K562 (cell line): ENCODE results near the gene PCDH12. TPM values are rescaled to one million over a fixed set of nuclear protein-coding genes. Genes with fewer than 3 reads are reported as not detected.

Experiments used
- ATAC-seq: fragments of 200-7000 bp; cut with Tn5 transposase; 3 replicates; pipeline ENCODE4 v1.9.1; 2020; ENCODE audit warnings: moderate library complexity
- BruUV-seq: library from RNA; stranded (reverse); fragments of 400-500 nt; replicated peaks from 2 replicates; lab custom pipeline; 2021; lab: Mats Ljungman, UMichigan
- CTCF ChIA-PET: fragments of 300-600 bp; formaldehyde crosslinking; extraction: SDS; loops from one replicate; lab custom pipeline; 2021; ENCODE audit warnings: low intra/inter-chr PET ratio; lab: Yijun Ruan, JAX
- POLR2A ChIA-PET: fragments of 300-600, 350-650 bp; sonication (Branson Sonifier 250); formaldehyde crosslinking; extraction: SDS; loops from one replicate; lab custom pipeline; 2021; ENCODE audit warnings: antibody characterized with exemption, inconsistent platforms; lab: Yijun Ruan, JAX
- DNase-seq, 4 experiments: peaks; one replicate each; pipeline versions ENCODE4 v3.0.0 to v3.0.0-alpha.2; 2011 to 2018; ENCODE audit warnings: low spot score in 3 of 4, mixed read lengths in 3 of 4; ENCODE audit errors: extremely low read depth in 1 of 4
- FAIRE-seq: peaks from 2 replicates; lab custom pipeline; 2011; peaks lifted over from hg19 to GRCh38; lab: Jason Lieb, UNC
- H2AFZ ChIP-seq: 2 replicates; pipeline ENCODE4 v1.6.0; 2011; ENCODE audit warnings: low read depth, low read length, control low read depth, inconsistent platforms
- H3K27ac ChIP-seq: fragments of 200-600 bp; 3 replicates; pipeline ENCODE4 v1.8.0; 2011; ENCODE audit warnings: low read depth, mild to moderate bottlenecking, control low read depth, inconsistent platforms, low read length, moderate library complexity, mixed read lengths; ENCODE audit errors: extremely low read depth
- H3K27me3 ChIP-seq, 2 experiments: fragments of 300-600 bp in 1 of 2; 2 replicates in 1 of 2; 3 replicates in 1 of 2; pipeline versions ENCODE4 v1.6.0 to v1.8.0; 2011; ENCODE audit warnings: inconsistent platforms in 2 of 2, low read length in 2 of 2, mild to moderate bottlenecking in 1 of 2, mixed read lengths in 1 of 2, moderate library complexity in 1 of 2; ENCODE audit not compliant: control insufficient read depth in 2 of 2, insufficient read depth in 2 of 2
- H3K36me3 ChIP-seq: fragments of 300-600 bp; 3 replicates; pipeline ENCODE4 v1.8.0; 2011; ENCODE audit warnings: mild to moderate bottlenecking, low read length, inconsistent platforms; ENCODE audit not compliant: control insufficient read depth, insufficient read depth
- H3K4me1 ChIP-seq, 2 experiments: fragments of 200-600 bp in 1 of 2; replicated peaks in 1 of 2; 2 replicates in 1 of 2; 3 replicates in 1 of 2; pipeline versions ENCODE4 v1.5.1 to v1.8.0; 2011; ENCODE audit warnings: inconsistent platforms in 2 of 2, low read length in 2 of 2, mild to moderate bottlenecking in 1 of 2, mixed read lengths in 1 of 2, moderate library complexity in 1 of 2; ENCODE audit not compliant: control insufficient read depth in 2 of 2, insufficient read depth in 2 of 2
- H3K4me2 ChIP-seq: 2 replicates; pipeline ENCODE4 v1.6.1; 2011; ENCODE audit warnings: low read length, control low read depth, inconsistent platforms, mixed read lengths; ENCODE audit not compliant: insufficient read depth
- H3K4me3 ChIP-seq: fragments of 200-600 bp; sonication (generic), shearing (Covaris generic); 2 replicates; pipeline ENCODE4 v1.5.1; 2016; ENCODE audit warnings: control low read depth, inconsistent platforms
- H3K79me2 ChIP-seq: fragments of 200-600 bp; 3 replicates; pipeline ENCODE4 v1.8.0; 2011; ENCODE audit warnings: low read length, inconsistent platforms; ENCODE audit not compliant: control insufficient read depth, insufficient read depth
- H3K9ac ChIP-seq, 2 experiments: 2 replicates each; pipeline versions ENCODE4 v1.6.0 to v1.6.1; 2011; ENCODE audit warnings: low read depth in 2 of 2, low read length in 2 of 2, control low read depth in 1 of 2, inconsistent platforms in 1 of 2, mild to moderate bottlenecking in 1 of 2, mixed read lengths in 1 of 2; ENCODE audit not compliant: insufficient read depth in 1 of 2
- H3K9me1 ChIP-seq: one replicate; pipeline ENCODE4 v1.6.0; 2011; ENCODE audit warnings: inconsistent platforms, mild to moderate bottlenecking, low read length, moderate library complexity; ENCODE audit not compliant: control insufficient read depth, insufficient read depth
- H3K9me3 ChIP-seq: replicated peaks from 2 replicates; pipeline ENCODE4 v1.5.1; 2011; ENCODE audit warnings: low read depth, low read length, inconsistent platforms; ENCODE audit not compliant: control insufficient read depth, insufficient read depth
- H4K20me1 ChIP-seq: replicated peaks from 2 replicates; pipeline ENCODE4 v1.6.1; 2011; ENCODE audit warnings: low read length, inconsistent platforms, mixed read lengths; ENCODE audit not compliant: control insufficient read depth, insufficient read depth
- CC2D1A ChIP-seq: fragments of 450-650 bp; IDR thresholded peaks from 2 replicates; pipeline ENCODE4 v1.6.1; 2017; ENCODE audit warnings: mild to moderate bottlenecking
- CCNT2 ChIP-seq: IDR thresholded peaks from 2 replicates; pipeline ENCODE4 v1.6.1; 2011; ENCODE audit warnings: borderline replicate concordance, low read depth, mild to moderate bottlenecking, moderate library complexity, mixed read lengths, low read length; ENCODE audit not compliant: insufficient read length; ENCODE audit errors: extremely low read depth
- FOXP4 ChIP-seq: sonication (generic); formaldehyde crosslinking; IDR thresholded peaks from 2 replicates; pipeline ENCODE4 v1.8.0; 2022; ENCODE audit warnings: mild to moderate bottlenecking, missing genetic modification reagents, borderline replicate concordance
- KLF1 ChIP-seq: fragments of 450-650 bp; IDR thresholded peaks from 2 replicates; pipeline ENCODE4 v1.6.1; 2016; ENCODE audit warnings: missing genetic modification characterization, missing compliant biosample characterization
- MYC ChIP-seq, 2 experiments: fragments of 250-450 bp in 1 of 2; sonication (Bioruptor Pico) in 1 of 2; IDR thresholded peaks; 2 replicates each; pipeline versions ENCODE4 v1.5.1 to v1.6.1; 2012 to 2021; ENCODE audit warnings: low read depth in 2 of 2, borderline replicate concordance in 1 of 2, improper control_type of control experiment in 1 of 2, low read length in 1 of 2, mild to moderate bottlenecking in 1 of 2, moderate library complexity in 1 of 2
- NONO ChIP-seq, 2 experiments: fragments of 200-400 bp in 1 of 2; fragments of 450-650 bp in 1 of 2; formaldehyde crosslinking in 1 of 2; IDR thresholded peaks; 2 replicates each; pipeline ENCODE4 v1.6.1; 2017; ENCODE audit warnings: low read depth in 2 of 2, mild to moderate bottlenecking in 2 of 2, moderate library complexity in 2 of 2, low read length in 1 of 2
- SOX6 ChIP-seq: fragments of 450-650 bp; IDR thresholded peaks from 2 replicates; pipeline ENCODE4 v1.6.1; 2014; ENCODE audit warnings: mild to moderate bottlenecking
- SRSF7 ChIP-seq: fragments of 200-400 bp; formaldehyde crosslinking; optimal IDR thresholded peaks from 2 replicates; pipeline ENCODE3; 2017; ENCODE audit warnings: mild to moderate bottlenecking, low read depth, low read length
- TAL1 ChIP-seq: fragments of 450-650 bp; IDR thresholded peaks from 2 replicates; pipeline ENCODE4 v1.6.1; 2016; ENCODE audit warnings: mild to moderate bottlenecking
- TARDBP ChIP-seq: fragments of 450-650 bp; IDR thresholded peaks from 2 replicates; pipeline ENCODE4 v1.6.1; 2016
- ZNF263 ChIP-seq: sonication (generic); formaldehyde crosslinking; IDR thresholded peaks from 2 replicates; pipeline ENCODE4 v1.8.0; 2022; ENCODE audit warnings: mild to moderate bottlenecking, missing genetic modification reagents, borderline replicate concordance
- ZNF445 ChIP-seq: fragments of 250-450 bp; sonication (Bioruptor Pico); IDR thresholded peaks from 2 replicates; pipeline ENCODE4 v1.4.0; 2020; ENCODE audit warnings: low read depth, mild to moderate bottlenecking, moderate library complexity
- WGBS: fragments of 100-300 bp; shearing (Covaris generic); methylation state at CpG from one replicate; pipeline ENCODE4 v1.1.6; 2016; ENCODE audit warnings: low coverage, mixed read lengths; ENCODE audit not compliant: insufficient coverage; ENCODE audit errors: missing lambda C conversion rate; 5-methylcytosine and 5-hydroxymethylcytosine counted together
- in situ Hi-C: fragments of 300-500 bp; cut with MboI; formaldehyde crosslinking; loops from 4 replicates; pipeline ENCODE4 v1.15.0; 2018; ENCODE audit warnings: inconsistent platforms, mixed read lengths
- intact Hi-C: fragments of 100-400 bp; cut with micrococcal nuclease; formaldehyde crosslinking; loops from 2 replicates; pipeline ENCODE4 v1.14.2; 2022
- polyA plus RNA-seq, 8 experiments: library from polyadenylated mRNA; depleted of rRNA in 4 of 8; stranded (reverse) in 5 of 8; unstranded in 3 of 8; fragments of >200 nt; fragmentation: Nextera tagmentation in 2 of 8; fragmentation: Illumina TruSeq in 1 of 8; extraction: Ambion mirVana in 2 of 8; extraction: Trizol in 1 of 8; gene quantifications; 2 replicates each; pipeline versions ENCODE4 v1.2.1 to v1.2.3, GENCODE V29; 2011 to 2014; ENCODE audit warnings: inconsistent platforms in 1 of 8, missing spikeins in 1 of 8
- total RNA-seq, 7 experiments: library from RNA; depleted of rRNA in 6 of 7; stranded (reverse); fragments of >200 nt in 6 of 7; fragmentation: Illumina TruSeq in 2 of 7; extraction: Trizol in 2 of 7; gene quantifications; 2 replicates each; pipeline versions ENCODE4 v1.2.1 to v1.2.3, GENCODE V29; 2011 to 2021; ENCODE audit warnings: low replicate concordance in 1 of 7
- TF ChIP-seq, protein P1 (sequence below): fragments of 450-650 bp; conservative IDR thresholded peaks from 2 replicates; pipeline ENCODE4 v1.6.1; 2016; ENCODE audit warnings: missing genetic modification characterization, low read depth, mild to moderate bottlenecking, missing compliant biosample characterization, moderate library complexity
- TF ChIP-seq, protein P2 (sequence below): fragments of 250-450 bp; sonication (Bioruptor Pico); IDR thresholded peaks from 2 replicates; pipeline ENCODE4 v1.8.0; 2022; ENCODE audit warnings: moderate library complexity, mild to moderate bottlenecking, inconsistent platforms

Gene PCDH12
- total and polyA plus RNA-seq, 9 of the 15 experiments (the other 6 are each of a cell fraction or from before 2014, with no cell fraction given), result 0.01 to 0.04 (median 0.01) TPM; not detected in 4

DNA sequence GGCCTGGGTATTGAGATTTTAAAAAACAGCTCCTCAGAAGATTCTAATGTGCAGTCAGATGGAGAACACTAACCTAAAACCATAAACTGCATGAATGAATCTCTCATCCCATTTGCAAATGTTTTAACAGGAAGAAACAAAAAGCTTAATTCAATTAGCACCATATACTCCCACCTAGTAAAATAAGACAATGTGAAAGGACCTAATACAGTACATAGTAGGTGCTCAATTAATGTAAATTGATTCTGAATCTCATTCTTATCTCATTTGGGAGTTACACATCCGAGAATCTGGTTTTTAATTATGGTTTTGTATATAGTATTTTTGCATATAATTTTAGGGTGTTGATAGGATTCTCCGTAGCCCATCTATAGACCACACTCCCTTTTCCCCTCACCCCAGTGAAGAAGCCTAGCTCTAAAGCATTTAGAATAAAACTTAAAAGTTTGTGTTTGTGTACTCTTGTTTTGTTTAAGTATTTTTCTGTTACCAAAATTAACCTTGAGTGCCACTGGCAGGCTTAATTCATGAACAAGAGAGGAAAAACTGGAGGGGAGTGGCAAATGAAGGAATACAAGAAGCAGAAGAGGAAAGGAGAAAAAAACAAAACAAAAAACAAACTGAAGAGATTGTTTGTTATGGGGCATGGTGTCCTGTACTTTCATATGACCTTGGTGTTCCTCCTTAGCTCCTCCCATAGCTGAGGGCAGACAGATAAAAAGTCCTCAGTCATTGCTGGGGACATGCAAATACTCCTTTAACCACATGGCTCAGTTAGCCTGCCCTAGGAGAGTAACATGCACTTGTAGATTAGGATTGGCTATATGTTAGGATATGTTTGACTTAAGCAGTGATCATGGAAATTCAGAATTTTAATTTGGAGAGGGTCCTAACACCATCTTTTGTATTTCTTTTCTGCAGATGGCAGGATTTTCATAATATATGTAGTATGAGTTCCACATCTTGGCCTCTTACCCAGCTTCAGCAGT, 12.1 kb upstream of the PCDH12 start:
- intact Hi-C loops (loop anchor here (2.0 to 10.0 kb wide), 4 partner anchors 43 to 305 kb away; partner anchors contain the start of gene GNPDA1), in situ Hi-C loops (no loop called here)
- no peaks in the 10 kb centered on the region for H3K9me3 ChIP-seq
- peak overlapping the region; percentile 94 for H3K27ac ChIP-seq
- ChIA-PET CTCF (interaction anchor here (0.5 to 0.7 kb wide), 2 partner anchors 43 to 277 kb away, joined by 3 to 4 read pairs; no protein-coding TSS in a partner anchor), POLR2A (interaction anchor here (0.6 to 2.4 kb wide), 22 partner anchors 9 to 536 kb away, joined by 3 to 15 read pairs (median 3); partner anchors contain the start of genes DELE1, GNPDA1 and PCDH12)
- peaks cover 41% of the 10 kb centered on the region for H3K36me3 ChIP-seq
- peak overlapping the region; percentile 72 for H3K4me3 ChIP-seq
- H3K9ac ChIP-seq, result peak overlapping the region; percentile 95 to 99
- DNase-seq, result peak; percentile 63 to 93 (median 78)
- H2AFZ ChIP-seq, result peak overlapping the region; percentile 57
- H3K4me1 ChIP-seq, result peaks cover 9 to 14% of the 10 kb centered on the region in 2 experiments; a peak in 3 of 5 replicates
- WGBS, result 0% methylated on average over 2 of the region's 2 CpGs
- BruUV-seq, result no TSS peak
- H3K9me1 ChIP-seq, result no peaks in the 10 kb centered on the region
- no peaks in the 10 kb centered on the region for H4K20me1 ChIP-seq
- FAIRE-seq, result peak; percentile 99
- ATAC-seq, result peak; percentile 87
- peaks cover 43% of the 10 kb centered on the region for H3K79me2 ChIP-seq
- H3K4me2 ChIP-seq, result peak overlapping the region; percentile 88
- no peaks in the 10 kb centered on the region for H3K27me3 ChIP-seq
- TF ChIP-seq CCNT2 (no peak), ZNF445 (CRISPR knock-in tag) (no peak; the same call in 1 of the 2 replicates), KLF1 (tag) (no peak), SRSF7 (no peak), SOX6 (0 out of 2 replicates have a peak, but pooled peaks have one; percentile 16), TAL1 (peak; percentile 33; the same call in 1 of the 2 replicates), FOXP4 (no peak), ZNF263 (peak; percentile 35; the same call in 1 of the 2 replicates), CC2D1A (no peak), MYC (IDR thresholded peaks at IDR 0.05; ENCODE audit: low read depth, low read length) (peak; percentile 83), MYC (CRISPR knock-in tag; IDR thresholded peaks at IDR 0.05; ENCODE audit: borderline replicate concordance, low read depth) (no peak), NONO (IDR thresholded peaks at IDR 0.05; ENCODE audit: low read depth in 2 of 2, low read length in 1 of 2) (no peak), TARDBP (no peak)
- TF ChIP-seq, protein P1, sequence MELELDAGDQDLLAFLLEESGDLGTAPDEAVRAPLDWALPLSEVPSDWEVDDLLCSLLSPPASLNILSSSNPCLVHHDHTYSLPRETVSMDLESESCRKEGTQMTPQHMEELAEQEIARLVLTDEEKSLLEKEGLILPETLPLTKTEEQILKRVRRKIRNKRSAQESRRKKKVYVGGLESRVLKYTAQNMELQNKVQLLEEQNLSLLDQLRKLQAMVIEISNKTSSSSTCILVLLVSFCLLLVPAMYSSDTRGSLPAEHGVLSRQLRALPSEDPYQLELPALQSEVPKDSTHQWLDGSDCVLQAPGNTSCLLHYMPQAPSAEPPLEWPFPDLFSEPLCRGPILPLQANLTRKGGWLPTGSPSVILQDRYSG (tag), result peak; percentile 49; the same call in 1 of the 2 replicates
- TF ChIP-seq, protein P2, sequence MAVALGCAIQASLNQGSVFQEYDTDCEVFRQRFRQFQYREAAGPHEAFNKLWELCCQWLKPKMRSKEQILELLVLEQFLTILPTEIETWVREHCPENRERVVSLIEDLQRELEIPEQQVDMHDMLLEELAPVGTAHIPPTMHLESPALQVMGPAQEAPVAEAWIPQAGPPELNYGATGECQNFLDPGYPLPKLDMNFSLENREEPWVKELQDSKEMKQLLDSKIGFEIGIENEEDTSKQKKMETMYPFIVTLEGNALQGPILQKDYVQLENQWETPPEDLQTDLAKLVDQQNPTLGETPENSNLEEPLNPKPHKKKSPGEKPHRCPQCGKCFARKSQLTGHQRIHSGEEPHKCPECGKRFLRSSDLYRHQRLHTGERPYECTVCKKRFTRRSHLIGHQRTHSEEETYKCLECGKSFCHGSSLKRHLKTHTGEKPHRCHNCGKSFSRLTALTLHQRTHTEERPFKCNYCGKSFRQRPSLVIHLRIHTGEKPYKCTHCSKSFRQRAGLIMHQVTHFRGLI (CRISPR knock-in tag), result no peak
